Measurements from ENCODE around the gene NUDT4B.
"Not testable (repeated sequence)": the region's sequence is repeated elsewhere in the genome, so short reads cannot be mapped to it uniquely, and the experiment has no call there.

Gene NUDT4B

GRCh38 chr1:148748563-148749334, at the start of gene NUDT4B:
TSS of gene NUDT4B (plus strand) at chr1:148748774. CDS start at chr1:148748953, 179 bp downstream.
- DNase-seq (ENCODE audit: low read depth in 2 of 3, low spot score in 1 of 3) = not testable (repeated sequence)

GRCh38 chr1:148699357-148699756, 49.2 kb upstream of the NUDT4B start:
- DNase-seq (ENCODE audit: low read depth in 2 of 3, low spot score in 1 of 3) = not testable (repeated sequence)

- DNase-seq (ENCODE audit: low read depth in 2 of 3, low spot score in 1 of 3) = not testable (repeated sequence)
Measured at GRCh38 chr1:148702242-148702641, 46.3 kb upstream of the NUDT4B start.

DNA sequence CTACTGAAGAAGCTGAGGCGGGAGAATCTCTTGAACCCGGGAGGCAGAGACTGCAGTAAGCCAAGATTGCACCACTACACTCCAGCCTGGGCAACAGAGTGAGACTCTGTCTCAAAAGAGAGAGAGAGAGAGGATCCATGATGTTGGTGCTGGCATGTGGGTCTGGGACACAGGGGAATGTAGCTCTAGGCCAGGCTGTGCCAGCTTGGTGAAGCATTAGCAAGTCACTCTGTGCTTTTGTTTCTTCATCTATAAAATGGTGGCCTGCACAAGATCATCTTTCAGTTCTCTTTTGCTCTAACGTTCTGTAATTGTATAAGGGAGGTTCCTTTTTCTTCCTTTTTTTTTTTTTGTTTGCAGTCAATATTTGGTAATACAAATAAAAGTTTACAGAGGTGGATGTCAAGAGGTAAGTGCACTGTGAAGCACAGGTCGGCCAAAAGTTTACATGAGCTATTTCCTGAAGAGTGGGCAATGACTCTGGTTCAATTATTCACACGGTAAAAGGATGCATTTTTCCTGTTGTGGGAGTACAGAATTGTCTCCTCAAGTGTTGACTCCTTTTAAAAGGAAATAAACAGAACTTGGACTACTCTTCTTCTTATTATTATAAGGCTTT, 44.5 kb upstream of the NUDT4B start:
- DNase-seq (ENCODE audit: low read depth in 2 of 3, low spot score in 1 of 3) = not testable (repeated sequence)

- not testable (repeated sequence) for DNase-seq (ENCODE audit: low read depth in 2 of 3, low spot score in 1 of 3)
Measured at GRCh38 chr1:148705316-148705948, 43.1 kb upstream of the NUDT4B start.

GRCh38 chr1:148708779-148709333, 39.7 kb upstream of the NUDT4B start:
- DNase-seq (ENCODE audit: low read depth in 2 of 3, low spot score in 1 of 3) = not testable (repeated sequence)

GRCh38 chr1:148710772-148711523, 37.6 kb upstream of the NUDT4B start:
- not testable (repeated sequence) for DNase-seq (ENCODE audit: low read depth in 2 of 3, low spot score in 1 of 3)

DNA sequence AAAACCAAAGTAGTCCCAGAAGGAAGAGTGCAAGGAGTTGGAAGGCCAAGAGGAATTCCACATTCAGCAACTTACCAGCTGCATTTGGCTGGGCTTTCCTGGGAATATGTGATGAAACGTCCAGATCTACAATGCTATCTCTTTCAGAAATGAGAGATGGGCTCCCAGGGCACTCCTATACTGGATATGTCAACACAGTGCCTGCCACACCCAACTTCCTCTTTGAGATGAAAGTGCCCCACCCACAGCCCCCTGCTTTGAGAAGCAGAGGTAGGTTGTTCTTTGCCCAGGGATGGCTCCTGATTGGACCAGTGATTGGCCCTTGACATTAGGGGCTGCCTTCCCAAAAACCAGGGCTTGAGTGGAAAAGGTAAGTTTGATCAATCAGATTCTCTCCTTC, 36.2 kb upstream of the NUDT4B start:
- not testable (repeated sequence) for DNase-seq (ENCODE audit: low read depth in 2 of 3, low spot score in 1 of 3)

DNA sequence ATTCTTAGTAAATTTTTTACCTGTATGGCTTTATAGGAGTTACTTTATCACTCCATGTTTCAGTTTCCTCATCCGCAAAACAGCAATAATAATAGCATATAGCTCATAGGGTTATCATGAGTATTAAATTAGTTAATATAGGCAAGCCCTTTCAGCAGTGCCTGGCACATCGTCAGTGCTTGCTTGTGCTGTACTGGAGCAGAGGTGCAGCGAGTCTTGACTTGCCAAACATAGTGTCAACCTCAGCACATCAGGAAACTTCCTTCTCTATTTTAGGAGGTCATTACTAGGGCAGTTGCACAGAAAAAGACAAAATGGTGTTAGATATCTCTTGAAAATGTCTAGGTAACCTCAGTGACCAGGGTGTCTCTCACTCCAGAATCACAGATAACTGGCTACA, 33.1 kb upstream of the NUDT4B start:
- DNase-seq (ENCODE audit: low read depth in 2 of 3, low spot score in 1 of 3) = not testable (repeated sequence)

DNA sequence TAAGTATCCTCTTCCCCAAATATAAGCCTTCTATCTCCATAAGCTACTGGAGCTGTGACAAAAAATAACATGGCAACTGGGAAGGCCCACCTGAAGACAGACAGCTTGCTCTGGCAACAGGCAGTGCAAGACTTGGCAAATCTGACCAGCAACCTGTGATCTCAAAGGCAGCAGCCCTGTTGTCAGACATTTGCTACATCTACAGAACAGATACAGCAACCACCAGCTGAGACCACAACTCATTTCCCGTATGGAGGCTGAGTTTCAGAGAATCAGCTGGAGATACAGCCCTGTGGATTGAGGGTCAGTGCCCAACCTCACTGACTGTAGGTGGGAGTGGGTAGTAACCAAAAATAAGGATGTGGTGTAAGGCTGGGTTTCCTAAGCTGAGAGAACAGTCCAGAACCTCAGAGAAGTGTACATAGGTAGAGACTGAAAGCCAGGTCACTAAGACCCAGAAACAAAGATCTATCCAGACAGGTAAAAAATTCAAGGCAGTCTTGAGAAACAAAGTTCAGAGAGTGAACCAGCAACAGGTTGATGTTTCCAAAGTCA, 31.5 kb upstream of the NUDT4B start:
- DNase-seq (ENCODE audit: low read depth in 2 of 3, low spot score in 1 of 3) = not testable (repeated sequence)

GRCh38 chr1:148720918-148721317, 27.7 kb upstream of the NUDT4B start:
- DNase-seq (ENCODE audit: low read depth in 2 of 3, low spot score in 1 of 3) = not testable (repeated sequence)

DNA sequence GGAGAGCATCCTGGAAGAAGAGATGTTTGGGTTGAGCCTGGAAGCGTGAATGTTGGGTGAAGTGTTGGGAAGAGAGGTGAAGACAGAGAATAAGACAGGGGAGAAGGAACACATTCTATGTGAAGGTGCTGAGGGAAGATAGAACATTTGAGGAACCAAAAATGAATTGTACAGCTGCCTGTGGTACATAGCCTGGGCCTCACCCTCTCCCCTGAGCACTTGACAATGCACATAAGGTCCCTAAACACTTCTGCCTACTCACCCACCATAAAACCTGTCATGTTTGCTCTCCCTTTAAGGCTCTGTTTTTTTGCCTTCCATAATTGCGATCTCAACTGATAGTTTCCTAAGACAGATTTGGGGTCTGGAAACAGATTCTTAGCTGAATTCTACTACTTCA, 25.8 kb upstream of the NUDT4B start:
- not testable (repeated sequence) for DNase-seq (ENCODE audit: low read depth in 2 of 3, low spot score in 1 of 3)

DNA sequence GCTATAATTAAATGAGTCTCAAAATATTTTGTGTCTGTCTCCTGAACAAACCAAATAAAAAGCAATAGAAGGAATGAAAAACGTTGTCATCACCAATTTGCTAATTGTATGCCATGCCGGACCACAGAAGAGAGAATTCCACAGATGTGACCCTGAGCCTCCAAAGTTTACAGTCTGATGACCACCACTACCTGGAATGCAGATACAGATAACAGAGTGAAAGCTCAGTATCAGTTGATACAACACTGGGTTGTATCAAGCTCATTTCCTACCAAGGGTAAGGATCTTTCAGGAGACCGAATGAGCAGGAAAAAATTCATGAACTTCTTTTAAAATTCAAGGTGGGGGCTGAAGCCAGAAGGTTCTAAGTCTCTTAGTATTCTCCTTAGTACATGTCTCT, 25.1 kb upstream of the NUDT4B start:
- DNase-seq (ENCODE audit: low read depth in 2 of 3, low spot score in 1 of 3) = not testable (repeated sequence)

GRCh38 chr1:148724872-148725271, 23.7 kb upstream of the NUDT4B start:
- DNase-seq (ENCODE audit: low read depth in 2 of 3, low spot score in 1 of 3) = not testable (repeated sequence)

- DNase-seq (ENCODE audit: low read depth in 2 of 3, low spot score in 1 of 3) = not testable (repeated sequence)
Measured at GRCh38 chr1:148727862-148728261, 20.7 kb upstream of the NUDT4B start.

- not testable (repeated sequence) for DNase-seq (ENCODE audit: low read depth in 2 of 3, low spot score in 1 of 3)
Measured at GRCh38 chr1:148729128-148729527, 19.4 kb upstream of the NUDT4B start.

- DNase-seq (ENCODE audit: low read depth in 2 of 3, low spot score in 1 of 3) = not testable (repeated sequence)
Measured at GRCh38 chr1:148729541-148729940, 19.0 kb upstream of the NUDT4B start.

GRCh38 chr1:148732277-148732676, 16.3 kb upstream of the NUDT4B start:
- not testable (repeated sequence) for DNase-seq (ENCODE audit: low read depth in 2 of 3, low spot score in 1 of 3)

GRCh38 chr1:148733585-148734310, 14.8 kb upstream of the NUDT4B start:
- not testable (repeated sequence) for DNase-seq (ENCODE audit: low read depth in 2 of 3, low spot score in 1 of 3)

DNA sequence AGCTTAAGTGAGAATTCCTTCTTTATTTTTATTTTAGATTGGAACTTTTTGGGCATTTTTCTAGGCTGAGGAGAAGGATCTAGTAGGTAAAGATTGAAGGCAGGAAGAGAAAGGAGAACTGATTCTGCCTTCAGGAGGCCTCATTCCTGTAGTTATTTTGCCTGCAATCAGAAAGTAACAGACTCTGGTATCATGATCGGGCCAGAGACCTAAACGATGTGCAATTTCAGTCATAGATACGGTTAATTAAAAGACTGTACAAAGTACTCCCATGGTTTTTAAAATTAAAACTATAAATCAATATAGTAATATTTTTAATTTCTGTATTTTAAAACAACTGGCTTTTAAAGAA, 14.3 kb upstream of the NUDT4B start:
- DNase-seq (ENCODE audit: low read depth in 2 of 3, low spot score in 1 of 3) = not testable (repeated sequence)
